Spleen (tissue), 7 donors: ENCODE results near the gene STX4.

Experiments used
- POLR2A ChIP-seq, 3 donors: fragments of 450-650 bp; IDR thresholded peaks; one replicate each; pipeline ENCODE4 v1.5.1; 2017; ENCODE audit warnings: antibody characterized with exemption in 3 of 3, mild to moderate bottlenecking in 1 of 3
- POLR2AphosphoS5 ChIP-seq, 3 donors: sonication (generic); formaldehyde crosslinking; IDR thresholded peaks; one replicate each; pipeline ENCODE4 v1.5.1; 2017; ENCODE audit warnings: antibody characterized with exemption in 3 of 3
- TF ChIP-seq, protein P1 (sequence below), 11 experiments: fragments of 200-600 bp in 7 of 11; fragments of 450-650 bp in 4 of 11; sonication (generic) in 4 of 11; IDR thresholded peaks in 8 of 11; conservative IDR thresholded peaks in 3 of 11; 1 replicate in 7 of 11; 2 replicates in 4 of 11; pipeline versions ENCODE4 v1.4.0 to v1.8.0; 2016 to 2021; ENCODE audit warnings: antibody characterized with exemption in 11 of 11, inconsistent platforms in 4 of 11, mild to moderate bottlenecking in 1 of 11
- donor health status: DM: no; HTN: no; CAD: no; lungs with moderate emphysema.
- donor health status: DM: no; HTN: no; CAD: no.
- donor health status: DM: no; HTN: no; CAD: no.

DNA sequence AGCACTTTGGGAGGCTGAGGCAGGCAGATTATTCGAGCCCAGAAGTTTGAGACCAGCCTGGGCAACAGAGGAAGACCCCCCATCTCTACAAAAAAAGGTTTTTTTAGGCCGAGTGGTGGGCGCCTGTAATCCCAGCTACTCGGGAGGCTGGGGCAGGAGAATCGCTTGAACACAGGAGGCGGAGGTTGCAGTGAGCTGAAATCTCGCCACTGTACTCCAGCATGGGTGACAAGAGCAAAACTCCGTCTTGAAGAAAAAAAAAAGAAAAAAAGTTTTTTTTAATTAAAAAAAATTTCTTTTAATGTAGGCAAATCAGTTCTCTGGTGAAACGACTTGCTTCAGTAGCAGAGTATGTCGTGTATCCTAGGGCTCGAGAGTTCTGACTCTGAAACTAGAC is 37.4 kb upstream of the STX4 start:
- TF ChIP-seq, protein P1, sequence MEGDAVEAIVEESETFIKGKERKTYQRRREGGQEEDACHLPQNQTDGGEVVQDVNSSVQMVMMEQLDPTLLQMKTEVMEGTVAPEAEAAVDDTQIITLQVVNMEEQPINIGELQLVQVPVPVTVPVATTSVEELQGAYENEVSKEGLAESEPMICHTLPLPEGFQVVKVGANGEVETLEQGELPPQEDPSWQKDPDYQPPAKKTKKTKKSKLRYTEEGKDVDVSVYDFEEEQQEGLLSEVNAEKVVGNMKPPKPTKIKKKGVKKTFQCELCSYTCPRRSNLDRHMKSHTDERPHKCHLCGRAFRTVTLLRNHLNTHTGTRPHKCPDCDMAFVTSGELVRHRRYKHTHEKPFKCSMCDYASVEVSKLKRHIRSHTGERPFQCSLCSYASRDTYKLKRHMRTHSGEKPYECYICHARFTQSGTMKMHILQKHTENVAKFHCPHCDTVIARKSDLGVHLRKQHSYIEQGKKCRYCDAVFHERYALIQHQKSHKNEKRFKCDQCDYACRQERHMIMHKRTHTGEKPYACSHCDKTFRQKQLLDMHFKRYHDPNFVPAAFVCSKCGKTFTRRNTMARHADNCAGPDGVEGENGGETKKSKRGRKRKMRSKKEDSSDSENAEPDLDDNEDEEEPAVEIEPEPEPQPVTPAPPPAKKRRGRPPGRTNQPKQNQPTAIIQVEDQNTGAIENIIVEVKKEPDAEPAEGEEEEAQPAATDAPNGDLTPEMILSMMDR (IDR thresholded peaks at IDR 0.05 in 8 of 11, conservative IDR thresholded peaks at IDR 0.05 in 3 of 11): no peak
- TF ChIP-seq POLR2A (IDR thresholded peaks at IDR 0.05) (no peak), POLR2AphosphoS5 (IDR thresholded peaks at IDR 0.05) (no peak)
